Measurements from ENCODE around the gene ITLN1. TPM values are rescaled to one million over a fixed set of nuclear protein-coding genes. Genes with fewer than 3 reads are reported as not detected.

ITLN1 gene
- total and polyA plus RNA-seq, 2 experiments from 2014 or later: 9.0 to 34.9 TPM

- H3K27me3 ChIP-seq: no peaks in the 10 kb centered on the region
- H3K27ac ChIP-seq: no peak overlapping the region
- DNase-seq (ENCODE audit: low spot score): no peak
- no peak overlapping the region for H3K4me2 ChIP-seq
- no peak for TF ChIP-seq EZH2 (IDR thresholded peaks at IDR 0.05; ENCODE audit: borderline replicate concordance)
- no peak for TF ChIP-seq EZH2phosphoT487 (IDR thresholded peaks at IDR 0.05; ENCODE audit: low read depth, severe bottlenecking, unreplicated experiment)
- no peak for TF ChIP-seq CTCF (IDR thresholded peaks at IDR 0.05; ENCODE audit: poor library complexity)
- no peaks in the 10 kb centered on the region for H3K9me2 ChIP-seq (replicated peaks; ENCODE audit: insufficient read depth)
- H4K20me1 ChIP-seq (ENCODE audit: insufficient read depth, poor library complexity, severe bottlenecking): no peaks in the 10 kb centered on the region
- H3K4me1 ChIP-seq (ENCODE audit: insufficient read depth): peaks cover 5% of the 10 kb centered on the region
- H3K4me3 ChIP-seq: no peak overlapping the region
- peak overlapping the region; percentile 45 for H2AFZ ChIP-seq
- no peaks in the 10 kb centered on the region for H3K36me3 ChIP-seq (replicated peaks; ENCODE audit: insufficient read depth, low read depth)
- H3K9me3 ChIP-seq (ENCODE audit: low read depth): no peaks in the 10 kb centered on the region
- WGBS (ENCODE audit: low lambda C conversion rate, missing lambda C conversion rate): 63% methylated on average over 3 of the region's 3 CpGs
- no peaks in the 10 kb centered on the region for H3K79me2 ChIP-seq
Measured at GRCh38 chr1:160836561-160836960, 48.4 kb downstream of the ITLN1 start.

GRCh38 chr1:160835751-160836150 is 49.2 kb downstream of the ITLN1 start:
- no peaks in the 10 kb centered on the region for H3K9me2 ChIP-seq (replicated peaks; ENCODE audit: insufficient read depth)
- no peaks in the 10 kb centered on the region for H3K27me3 ChIP-seq
- WGBS (ENCODE audit: low lambda C conversion rate, missing lambda C conversion rate): 81% methylated on average over 3 of the region's 3 CpGs
- H3K4me3 ChIP-seq: no peak overlapping the region
- H3K4me1 ChIP-seq (ENCODE audit: insufficient read depth): peaks cover 5% of the 10 kb centered on the region
- no peaks in the 10 kb centered on the region for H3K9me3 ChIP-seq (ENCODE audit: low read depth)
- no peaks in the 10 kb centered on the region for H3K36me3 ChIP-seq (replicated peaks; ENCODE audit: insufficient read depth, low read depth)
- no peaks in the 10 kb centered on the region for H3K79me2 ChIP-seq
- no peaks in the 10 kb centered on the region for H4K20me1 ChIP-seq (ENCODE audit: insufficient read depth, poor library complexity, severe bottlenecking)
- no peak overlapping the region for H3K27ac ChIP-seq
- no peak for DNase-seq (ENCODE audit: low spot score)
- H3K4me2 ChIP-seq: no peak overlapping the region
- no peak overlapping the region for H2AFZ ChIP-seq
- TF ChIP-seq EZH2phosphoT487 (IDR thresholded peaks at IDR 0.05; ENCODE audit: low read depth, severe bottlenecking, unreplicated experiment) (no peak), CTCF (IDR thresholded peaks at IDR 0.05; ENCODE audit: poor library complexity) (no peak), EZH2 (IDR thresholded peaks at IDR 0.05; ENCODE audit: borderline replicate concordance) (no peak)

- H4K20me1 ChIP-seq (ENCODE audit: insufficient read depth, poor library complexity, severe bottlenecking): no peaks in the 10 kb centered on the region
- TF ChIP-seq EZH2phosphoT487 (IDR thresholded peaks at IDR 0.05; ENCODE audit: low read depth, severe bottlenecking, unreplicated experiment) (no peak), CTCF (IDR thresholded peaks at IDR 0.05; ENCODE audit: poor library complexity) (peak; percentile 75)
- no peak overlapping the region for H3K27ac ChIP-seq
- H3K27me3 ChIP-seq: no peaks in the 10 kb centered on the region
- no peak overlapping the region for H3K4me3 ChIP-seq
- H3K36me3 ChIP-seq (replicated peaks; ENCODE audit: insufficient read depth, low read depth): no peaks in the 10 kb centered on the region
- DNase-seq (ENCODE audit: low spot score): peak; percentile 74
- no peaks in the 10 kb centered on the region for H3K9me3 ChIP-seq (ENCODE audit: low read depth)
- H3K4me2 ChIP-seq: no peak overlapping the region
- H3K9me2 ChIP-seq (replicated peaks; ENCODE audit: insufficient read depth): no peaks in the 10 kb centered on the region
- 85% methylated on average over 3 of the region's 3 CpGs for WGBS (ENCODE audit: low lambda C conversion rate, missing lambda C conversion rate)
- peaks cover 5% of the 10 kb centered on the region for H3K4me1 ChIP-seq (ENCODE audit: insufficient read depth)
- no peak overlapping the region for H2AFZ ChIP-seq
- H3K79me2 ChIP-seq: no peaks in the 10 kb centered on the region
Measured at GRCh38 chr1:160834945-160835565, 49.9 kb downstream of the ITLN1 start.

All from hepatocyte (in vitro differentiated cells).